ENCODE results near the gene PRRC2C. TPM values are rescaled to one million over a fixed set of nuclear protein-coding genes. Genes with fewer than 3 reads are reported as not detected.
A peak's percentile ranks its signal among the peaks of the same experiment; 100 is the strongest.

PRRC2C gene
- polyA plus RNA-seq, 1 of the 3 experiments (the other 2 are of a cell fraction): 39.9 TPM

DNA sequence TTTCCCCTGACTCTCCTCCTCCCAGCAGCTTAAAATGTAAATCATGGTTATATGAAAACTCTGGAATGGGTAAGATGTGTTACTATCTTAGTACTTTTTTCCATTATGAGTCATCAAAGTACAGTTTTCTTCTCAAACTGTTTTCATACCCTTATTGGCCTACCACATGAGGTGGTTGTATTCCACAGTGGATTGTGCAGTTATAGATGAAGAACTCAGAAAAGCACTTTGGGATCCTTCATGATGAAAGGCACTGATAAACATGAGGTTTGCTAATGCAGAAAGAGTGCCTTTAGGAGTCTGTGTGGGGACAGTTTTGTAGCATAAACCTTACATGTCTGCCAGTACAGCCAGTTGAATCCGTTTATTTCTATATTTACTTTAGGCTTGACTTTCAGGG is 104.7 kb downstream of the PRRC2C start:
- peak overlapping the region in 1 of 2 experiments; percentile 57; a peak in 2 of 4 replicates for H3K27ac ChIP-seq (ENCODE audit: low read depth in 2 of 2, low read length in 1 of 2)
- peak; percentile 17; the same call in 1 of the 2 replicates for TF ChIP-seq FOSL2 (IDR thresholded peaks at IDR 0.05; ENCODE audit: borderline replicate concordance, low read depth)
- no peak for TF ChIP-seq TCF12 (IDR thresholded peaks at IDR 0.05)
- H2AFZ ChIP-seq (ENCODE audit: low read depth): no peak overlapping the region
- H3K9me3 ChIP-seq: no peaks in the 10 kb centered on the region
- H3K4me2 ChIP-seq: no peak overlapping the region
- ChIA-PET CTCF (no interaction called here), POLR2A (no interaction called here)
- peaks cover 0 to 10% of the 10 kb centered on the region in 2 experiments; a peak in 3 of 4 replicates for H3K4me1 ChIP-seq (ENCODE audit: control insufficient read depth in 1 of 2, insufficient read depth in 2 of 2, low read depth in 1 of 2, low read length in 1 of 2)
- H3K36me3 ChIP-seq (replicated peaks in 1 of 2; ENCODE audit: control insufficient read depth in 1 of 2, insufficient read depth in 2 of 2, low read length in 1 of 2): peaks cover 71 to 75% of the 10 kb centered on the region in 2 experiments
- DNase-seq: no peak
- H3K4me3 ChIP-seq (ENCODE audit: low read depth in 2 of 2, low read length in 1 of 2): no peak overlapping the region
- H4K20me1 ChIP-seq (ENCODE audit: insufficient read depth): no peaks in the 10 kb centered on the region
- 78% methylated on average over 1 of the region's 1 CpG for WGBS (ENCODE audit: low lambda C conversion rate)
- no peaks in the 10 kb centered on the region for H3K9me2 ChIP-seq
- peaks cover 7% of the 10 kb centered on the region; the same call in 1 of the 2 replicates for H3K79me2 ChIP-seq (ENCODE audit: insufficient read depth)
- H3F3A ChIP-seq (replicated peaks; ENCODE audit: insufficient read depth): peaks cover 7% of the 10 kb centered on the region
- H3K27me3 ChIP-seq (ENCODE audit: insufficient read depth): no peaks in the 10 kb centered on the region
- H3K9ac ChIP-seq: no peak overlapping the region

DNA sequence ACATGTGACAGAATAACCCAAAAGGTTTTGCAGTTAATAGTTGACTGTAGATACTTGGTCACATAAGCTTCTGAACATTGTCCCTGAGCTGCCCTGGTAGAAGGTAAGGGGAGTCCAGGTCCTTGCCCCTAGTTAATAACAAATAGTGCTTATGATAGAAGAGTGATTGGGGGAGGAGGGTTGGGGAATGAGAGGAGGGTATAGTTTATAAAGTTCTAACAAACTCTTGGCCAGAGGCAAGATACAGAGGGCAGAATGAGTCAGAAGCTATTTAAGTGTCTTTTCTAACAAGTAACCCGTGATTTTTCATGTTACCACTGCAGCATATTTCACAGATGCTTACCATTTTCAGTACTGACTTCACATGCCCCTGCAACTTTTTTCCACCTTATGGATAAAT is 110.0 kb downstream of the PRRC2C start:
- DNase-seq: no peak
- no peak for TF ChIP-seq MEF2A (IDR thresholded peaks at IDR 0.05; ENCODE audit: borderline replicate concordance, low read depth)
- TF ChIP-seq EZH2phosphoT487 (IDR thresholded peaks at IDR 0.05; ENCODE audit: borderline replicate concordance, low read depth): no peak
- TF ChIP-seq YY1 (IDR thresholded peaks at IDR 0.05; ENCODE audit: low read depth): no peak
- no peak for TF ChIP-seq MXI1 (IDR thresholded peaks at IDR 0.05; ENCODE audit: low read depth, low read length)
- no peak for TF ChIP-seq RCOR1 (IDR thresholded peaks at IDR 0.05; ENCODE audit: low read length)
- no peak for TF ChIP-seq RFX5 (IDR thresholded peaks at IDR 0.05; ENCODE audit: low read length)
- TF ChIP-seq, protein P1, sequence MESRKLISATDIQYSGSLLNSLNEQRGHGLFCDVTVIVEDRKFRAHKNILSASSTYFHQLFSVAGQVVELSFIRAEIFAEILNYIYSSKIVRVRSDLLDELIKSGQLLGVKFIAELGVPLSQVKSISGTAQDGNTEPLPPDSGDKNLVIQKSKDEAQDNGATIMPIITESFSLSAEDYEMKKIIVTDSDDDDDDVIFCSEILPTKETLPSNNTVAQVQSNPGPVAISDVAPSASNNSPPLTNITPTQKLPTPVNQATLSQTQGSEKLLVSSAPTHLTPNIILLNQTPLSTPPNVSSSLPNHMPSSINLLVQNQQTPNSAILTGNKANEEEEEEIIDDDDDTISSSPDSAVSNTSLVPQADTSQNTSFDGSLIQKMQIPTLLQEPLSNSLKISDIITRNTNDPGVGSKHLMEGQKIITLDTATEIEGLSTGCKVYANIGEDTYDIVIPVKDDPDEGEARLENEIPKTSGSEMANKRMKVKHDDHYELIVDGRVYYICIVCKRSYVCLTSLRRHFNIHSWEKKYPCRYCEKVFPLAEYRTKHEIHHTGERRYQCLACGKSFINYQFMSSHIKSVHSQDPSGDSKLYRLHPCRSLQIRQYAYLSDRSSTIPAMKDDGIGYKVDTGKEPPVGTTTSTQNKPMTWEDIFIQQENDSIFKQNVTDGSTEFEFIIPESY (IDR thresholded peaks at IDR 0.05; ENCODE audit: borderline replicate concordance, low read depth): no peak
- no peak for TF ChIP-seq TCF12 (IDR thresholded peaks at IDR 0.05)
- TF ChIP-seq FOXM1 (IDR thresholded peaks at IDR 0.05; ENCODE audit: low read depth): no peak
- no peak for TF ChIP-seq FOXJ3 (CRISPR knock-in tag; IDR thresholded peaks at IDR 0.05)
- no peak for TF ChIP-seq GABPA (IDR thresholded peaks at IDR 0.05; ENCODE audit: low read depth)
- no peak for TF ChIP-seq RAD21 (IDR thresholded peaks at IDR 0.05; ENCODE audit: low read length)
- TF ChIP-seq FOSL2 (IDR thresholded peaks at IDR 0.05; ENCODE audit: borderline replicate concordance, low read depth): no peak
- no peak for TF ChIP-seq RXRA (IDR thresholded peaks at IDR 0.05; ENCODE audit: borderline replicate concordance, low read depth)
- no peak for TF ChIP-seq NFIC (IDR thresholded peaks at IDR 0.05; ENCODE audit: borderline replicate concordance)
- TF ChIP-seq, protein P2, sequence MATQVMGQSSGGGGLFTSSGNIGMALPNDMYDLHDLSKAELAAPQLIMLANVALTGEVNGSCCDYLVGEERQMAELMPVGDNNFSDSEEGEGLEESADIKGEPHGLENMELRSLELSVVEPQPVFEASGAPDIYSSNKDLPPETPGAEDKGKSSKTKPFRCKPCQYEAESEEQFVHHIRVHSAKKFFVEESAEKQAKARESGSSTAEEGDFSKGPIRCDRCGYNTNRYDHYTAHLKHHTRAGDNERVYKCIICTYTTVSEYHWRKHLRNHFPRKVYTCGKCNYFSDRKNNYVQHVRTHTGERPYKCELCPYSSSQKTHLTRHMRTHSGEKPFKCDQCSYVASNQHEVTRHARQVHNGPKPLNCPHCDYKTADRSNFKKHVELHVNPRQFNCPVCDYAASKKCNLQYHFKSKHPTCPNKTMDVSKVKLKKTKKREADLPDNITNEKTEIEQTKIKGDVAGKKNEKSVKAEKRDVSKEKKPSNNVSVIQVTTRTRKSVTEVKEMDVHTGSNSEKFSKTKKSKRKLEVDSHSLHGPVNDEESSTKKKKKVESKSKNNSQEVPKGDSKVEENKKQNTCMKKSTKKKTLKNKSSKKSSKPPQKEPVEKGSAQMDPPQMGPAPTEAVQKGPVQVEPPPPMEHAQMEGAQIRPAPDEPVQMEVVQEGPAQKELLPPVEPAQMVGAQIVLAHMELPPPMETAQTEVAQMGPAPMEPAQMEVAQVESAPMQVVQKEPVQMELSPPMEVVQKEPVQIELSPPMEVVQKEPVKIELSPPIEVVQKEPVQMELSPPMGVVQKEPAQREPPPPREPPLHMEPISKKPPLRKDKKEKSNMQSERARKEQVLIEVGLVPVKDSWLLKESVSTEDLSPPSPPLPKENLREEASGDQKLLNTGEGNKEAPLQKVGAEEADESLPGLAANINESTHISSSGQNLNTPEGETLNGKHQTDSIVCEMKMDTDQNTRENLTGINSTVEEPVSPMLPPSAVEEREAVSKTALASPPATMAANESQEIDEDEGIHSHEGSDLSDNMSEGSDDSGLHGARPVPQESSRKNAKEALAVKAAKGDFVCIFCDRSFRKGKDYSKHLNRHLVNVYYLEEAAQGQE (IDR thresholded peaks at IDR 0.05; ENCODE audit: low read depth, low read length): no peak
- no peak for TF ChIP-seq SIN3A (IDR thresholded peaks at IDR 0.05; ENCODE audit: borderline replicate concordance, low read depth, low read length)
- TF ChIP-seq ELF1 (IDR thresholded peaks at IDR 0.05): no peak
- TF ChIP-seq GATA2 (CRISPR knock-in tag; IDR thresholded peaks at IDR 0.05): no peak
- no peaks in the 10 kb centered on the region for H3K9me3 ChIP-seq
- H3K27ac ChIP-seq (ENCODE audit: low read depth in 2 of 2, low read length in 1 of 2): no peak overlapping the region
- 96% methylated on average over 1 of the region's 1 CpG for WGBS (ENCODE audit: low lambda C conversion rate)
- H3K9ac ChIP-seq: no peak overlapping the region
- no peaks in the 10 kb centered on the region for H3K79me2 ChIP-seq (ENCODE audit: insufficient read depth)
- CTCF ChIA-PET: interaction anchor here (0.5 to 1.2 kb wide), 2 partner anchors 110 to 404 kb away, joined by 3 to 5 read pairs; partner anchors contain the start of gene PRRC2C
- no peak overlapping the region for H2AFZ ChIP-seq (ENCODE audit: low read depth)
- peaks cover 42 to 44% of the 10 kb centered on the region in 2 experiments for H3K36me3 ChIP-seq (replicated peaks in 1 of 2; ENCODE audit: control insufficient read depth in 1 of 2, insufficient read depth in 2 of 2, low read length in 1 of 2)
- no peaks in the 10 kb centered on the region for H4K20me1 ChIP-seq (ENCODE audit: insufficient read depth)
- H3K9me2 ChIP-seq: no peaks in the 10 kb centered on the region
- H3K27me3 ChIP-seq (ENCODE audit: insufficient read depth): no peaks in the 10 kb centered on the region
- H3K4me3 ChIP-seq (ENCODE audit: low read depth in 2 of 2, low read length in 1 of 2): no peak overlapping the region
- H3F3A ChIP-seq (replicated peaks; ENCODE audit: insufficient read depth): peaks cover 18% of the 10 kb centered on the region
- no peak overlapping the region for H3K4me2 ChIP-seq
- POLR2A ChIA-PET: no interaction called here
- 0 out of 4 replicates have a peak, but pooled peaks cover 0 to 7% of the 10 kb centered on the region in 2 experiments for H3K4me1 ChIP-seq (ENCODE audit: control insufficient read depth in 1 of 2, insufficient read depth in 2 of 2, low read depth in 1 of 2, low read length in 1 of 2)

Data from SK-N-SH (cell line).